ENCODE data around the gene TRIM8. TPM values are rescaled to one million over a fixed set of nuclear protein-coding genes. Genes with fewer than 3 reads are reported as not detected.

TRIM8 gene
- total and polyA plus RNA-seq, 2 of the 8 experiments (the other 6 are each of a cell fraction or from before 2014, with no cell fraction given): 24.9 to 38.8 TPM

DNA sequence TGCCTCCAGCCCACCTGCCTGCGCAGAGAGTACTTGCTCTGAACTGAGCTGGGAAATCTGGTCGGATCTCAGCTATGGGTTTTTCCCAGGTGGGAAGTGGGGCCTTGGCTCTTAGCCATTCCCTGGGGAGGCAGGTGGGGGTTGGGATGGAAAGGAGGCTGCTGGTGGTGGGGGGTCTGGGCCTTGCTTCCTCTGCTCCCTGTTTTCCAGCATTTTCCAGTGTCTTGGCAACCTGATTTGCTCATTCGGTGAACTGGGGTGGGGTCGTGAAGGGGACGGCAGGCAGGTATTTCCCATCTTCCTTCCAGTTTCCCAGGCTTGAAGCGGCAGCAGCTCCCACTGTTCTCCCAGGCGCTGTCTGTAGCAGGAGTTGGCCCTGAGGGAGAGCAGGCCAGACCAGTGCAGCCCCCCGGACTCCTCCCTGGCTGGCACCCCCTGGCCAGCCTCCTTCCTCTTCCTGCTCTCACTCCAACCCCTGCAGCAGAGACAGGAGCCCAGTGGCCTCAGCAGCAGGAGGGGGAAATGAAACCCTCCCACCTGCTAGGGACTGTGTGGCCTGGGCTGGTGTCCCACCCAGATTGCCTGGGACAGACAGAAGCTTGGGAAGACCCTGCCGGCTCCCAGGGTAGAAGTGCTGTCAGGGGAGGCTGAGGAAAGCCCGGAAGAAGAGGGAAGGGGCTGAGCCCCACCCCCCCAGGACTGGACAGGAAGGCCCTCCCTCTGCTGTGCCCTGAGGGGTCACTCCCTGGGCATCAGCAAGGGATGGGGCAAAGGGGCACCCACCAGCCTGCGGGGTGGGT lies 6.6 kb downstream of the TRIM8 start (continued):
- no peak for TF ChIP-seq HDAC2 (IDR thresholded peaks at IDR 0.05; ENCODE audit: borderline replicate concordance in 1 of 2, low read depth in 2 of 2, low read length in 2 of 2)
- no peak for TF ChIP-seq CREB1 (IDR thresholded peaks at IDR 0.05)
- TF ChIP-seq RXRA (IDR thresholded peaks at IDR 0.05; ENCODE audit: insufficient read depth, low read depth, low read length): no peak
- no peak for TF ChIP-seq GTF2F1 (IDR thresholded peaks at IDR 0.05; ENCODE audit: borderline replicate concordance, low read depth, low read length)
- TF ChIP-seq SRF (IDR thresholded peaks at IDR 0.05; ENCODE audit: low read depth, low read length): no peak
